ENCODE results near the gene GPR78.

GRCh38 chr4:8547912-8548730 is 32.1 kb upstream of the GPR78 start:
- TF ChIP-seq CTCF (conservative IDR thresholded peaks at IDR 0.05) (no peak), ZFX (IDR thresholded peaks at IDR 0.05) (no peak)
